ENCODE results near the gene PSMD11. TPM values are rescaled to one million over a fixed set of nuclear protein-coding genes. Genes with fewer than 3 reads are reported as not detected.
A peak's percentile ranks its signal among the peaks of the same experiment; 100 is the strongest.

The PSMD11 gene
- total RNA-seq, 2 experiments from 2014 or later: 105 to 110 TPM

DNA sequence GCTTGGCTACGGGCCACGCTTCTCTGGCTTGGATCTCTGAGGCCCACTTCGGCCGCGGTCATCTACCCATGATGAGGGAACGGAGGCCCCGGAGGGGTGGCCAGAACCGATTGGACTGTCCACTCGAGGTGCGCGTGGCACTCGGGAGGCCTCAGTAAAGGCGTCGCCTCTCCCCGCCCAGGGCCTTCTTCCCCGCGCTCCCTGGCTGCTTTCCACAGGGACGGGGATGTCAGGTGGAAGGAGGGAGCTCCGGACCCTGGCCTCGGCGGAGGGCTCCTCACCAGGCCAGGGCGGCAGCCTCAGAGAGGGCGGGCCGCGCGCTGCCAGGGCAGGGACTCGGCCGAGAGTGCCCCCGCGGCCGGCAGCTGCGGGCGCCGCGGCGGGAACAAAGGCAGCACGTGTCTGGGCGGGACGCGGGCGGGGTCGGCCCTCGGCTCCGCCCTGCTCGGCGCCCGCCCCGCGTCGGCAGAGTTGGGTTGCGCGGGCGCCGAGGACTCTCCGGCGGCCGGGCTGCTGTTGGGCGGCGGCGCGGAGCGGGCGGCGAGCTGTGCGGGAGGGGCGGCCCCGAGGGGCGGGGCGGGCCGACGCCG is 41.9 kb downstream of the PSMD11 start:
- Mint-ChIP-seq H3K4me3 (peak overlapping the region; percentile 63), H3K4me1 (peaks cover 42% of the 10 kb centered on the region), H3K36me3 (ENCODE audit: low read depth) (peaks cover 47% of the 10 kb centered on the region), H3K9me3 (no peaks in the 10 kb centered on the region), H3K27ac (no peak overlapping the region), H3K27me3 (no peaks in the 10 kb centered on the region)
- peak; percentile 67 for DNase-seq
- ChIA-PET CTCF (interaction anchor here (0.7 to 4.1 kb wide), 4 partner anchors 23 to 103 kb away, joined by 3 to 25 read pairs (median 4); no protein-coding TSS in a partner anchor), POLR2A (interaction anchor here (0.5 to 3.0 kb wide), 7 partner anchors 11 to 462 kb away, joined by 3 to 36 read pairs (median 3); partner anchors contain the start of gene PSMD11)

DNA sequence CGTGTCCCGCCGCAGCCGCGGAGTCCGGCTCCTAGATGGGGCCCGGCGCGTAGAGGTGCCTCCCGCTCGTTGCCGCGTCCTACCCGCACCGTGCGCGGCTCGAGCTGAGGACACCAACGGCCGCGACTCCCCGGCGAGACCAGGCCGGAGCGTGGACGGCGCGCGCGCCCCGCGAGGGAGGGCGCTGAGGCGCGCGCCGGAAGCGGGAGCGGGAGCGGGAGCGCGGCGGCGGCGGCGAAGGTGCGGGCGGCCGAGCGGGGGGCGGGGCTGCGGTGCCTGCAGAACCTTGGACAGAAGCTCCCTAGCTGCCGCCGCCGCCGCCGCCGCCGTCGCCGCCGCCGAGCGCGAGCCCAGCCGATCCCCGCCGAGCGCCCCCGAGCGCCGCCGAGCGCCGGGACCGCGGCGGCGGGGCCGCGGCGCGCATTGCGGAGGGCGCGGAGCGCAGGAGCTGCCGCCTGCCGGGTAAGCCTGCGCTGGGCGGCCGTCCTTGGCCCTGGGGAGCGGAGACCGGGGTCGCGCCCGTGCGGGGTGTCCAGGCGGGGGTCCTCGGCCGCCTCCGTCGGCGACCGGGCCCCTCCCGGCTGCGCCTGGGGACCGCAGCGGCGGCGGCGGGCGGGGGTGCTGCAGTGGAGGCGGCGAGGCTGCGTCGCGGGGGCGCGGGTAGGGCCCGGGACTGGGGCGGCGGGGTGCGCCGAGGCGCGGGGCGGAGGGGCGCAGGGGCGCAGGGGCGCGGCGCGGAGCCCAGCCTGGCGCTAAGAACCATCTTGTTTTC is 42.6 kb downstream of the PSMD11 start, which contains the start of gene CDK5R1:
Gene CDK5R1, plus strand, starts transcription at position 293 of the 772 bp plus-strand sequence. CDS start 628 bp downstream, outside the sequence.
- POLR2A ChIA-PET: interaction anchor here (0.5 to 4.0 kb wide), 10 partner anchors 11 to 479 kb away, joined by 3 to 36 read pairs (median 3); partner anchors contain the start of gene PSMD11
- H3K36me3 Mint-ChIP-seq (ENCODE audit: low read depth): peaks cover 40% of the 10 kb centered on the region
- H3K27ac Mint-ChIP-seq: peak within 1 kb of the TSS; percentile 52
- H3K4me1 Mint-ChIP-seq: peaks cover 47% of the 10 kb centered on the region
- peak; percentile 74 for DNase-seq
- peak within 1 kb of the TSS; percentile 84 for H3K4me3 Mint-ChIP-seq
- CTCF ChIA-PET: interaction anchor here (0.7 to 4.1 kb wide), 7 partner anchors 24 to 294 kb away, joined by 3 to 25 read pairs (median 3); no protein-coding TSS in a partner anchor
- no peaks in the 10 kb centered on the region for H3K27me3 Mint-ChIP-seq
- no peaks in the 10 kb centered on the region for H3K9me3 Mint-ChIP-seq

DNA sequence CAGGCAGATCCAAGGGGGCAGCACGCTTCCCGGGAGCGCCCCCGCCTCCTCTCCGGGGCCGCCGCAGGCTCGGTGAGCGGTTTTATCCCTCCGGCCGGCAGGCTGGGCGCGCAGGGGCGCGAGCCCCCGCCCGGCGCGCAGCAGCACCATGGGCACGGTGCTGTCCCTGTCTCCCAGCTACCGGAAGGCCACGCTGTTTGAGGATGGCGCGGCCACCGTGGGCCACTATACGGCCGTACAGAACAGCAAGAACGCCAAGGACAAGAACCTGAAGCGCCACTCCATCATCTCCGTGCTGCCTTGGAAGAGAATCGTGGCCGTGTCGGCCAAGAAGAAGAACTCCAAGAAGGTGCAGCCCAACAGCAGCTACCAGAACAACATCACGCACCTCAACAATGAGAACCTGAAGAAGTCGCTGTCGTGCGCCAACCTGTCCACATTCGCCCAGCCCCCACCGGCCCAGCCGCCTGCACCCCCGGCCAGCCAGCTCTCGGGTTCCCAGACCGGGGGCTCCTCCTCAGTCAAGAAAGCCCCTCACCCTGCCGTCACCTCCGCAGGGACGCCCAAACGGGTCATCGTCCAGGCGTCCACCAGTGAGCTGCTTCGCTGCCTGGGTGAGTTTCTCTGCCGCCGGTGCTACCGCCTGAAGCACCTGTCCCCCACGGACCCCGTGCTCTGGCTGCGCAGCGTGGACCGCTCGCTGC is 43.3 kb downstream of the PSMD11 start:
- H3K27me3 Mint-ChIP-seq: no peaks in the 10 kb centered on the region
- DNase-seq: peak; percentile 42
- peaks cover 38% of the 10 kb centered on the region for H3K36me3 Mint-ChIP-seq (ENCODE audit: low read depth)
- peak overlapping the region; percentile 52 for H3K27ac Mint-ChIP-seq
- ChIA-PET POLR2A (interaction anchor here (0.9 to 4.0 kb wide), 7 partner anchors 16 to 479 kb away, joined by 3 to 36 read pairs (median 6); partner anchors contain the start of gene PSMD11), CTCF (interaction anchor here (0.8 to 4.1 kb wide), 6 partner anchors 24 to 293 kb away, joined by 3 to 25 read pairs (median 4); no protein-coding TSS in a partner anchor)
- no peaks in the 10 kb centered on the region for H3K9me3 Mint-ChIP-seq
- H3K4me3 Mint-ChIP-seq: peak overlapping the region; percentile 84
- peaks cover 54% of the 10 kb centered on the region for H3K4me1 Mint-ChIP-seq

DNA sequence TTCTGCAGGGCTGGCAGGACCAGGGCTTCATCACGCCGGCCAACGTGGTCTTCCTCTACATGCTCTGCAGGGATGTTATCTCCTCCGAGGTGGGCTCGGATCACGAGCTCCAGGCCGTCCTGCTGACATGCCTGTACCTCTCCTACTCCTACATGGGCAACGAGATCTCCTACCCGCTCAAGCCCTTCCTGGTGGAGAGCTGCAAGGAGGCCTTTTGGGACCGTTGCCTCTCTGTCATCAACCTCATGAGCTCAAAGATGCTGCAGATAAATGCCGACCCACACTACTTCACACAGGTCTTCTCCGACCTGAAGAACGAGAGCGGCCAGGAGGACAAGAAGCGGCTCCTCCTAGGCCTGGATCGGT is 43.9 kb downstream of the PSMD11 start:
- no peak for DNase-seq
- Mint-ChIP-seq H3K27ac (peak overlapping the region; percentile 4), H3K36me3 (ENCODE audit: low read depth) (peaks cover 38% of the 10 kb centered on the region)

DNA sequence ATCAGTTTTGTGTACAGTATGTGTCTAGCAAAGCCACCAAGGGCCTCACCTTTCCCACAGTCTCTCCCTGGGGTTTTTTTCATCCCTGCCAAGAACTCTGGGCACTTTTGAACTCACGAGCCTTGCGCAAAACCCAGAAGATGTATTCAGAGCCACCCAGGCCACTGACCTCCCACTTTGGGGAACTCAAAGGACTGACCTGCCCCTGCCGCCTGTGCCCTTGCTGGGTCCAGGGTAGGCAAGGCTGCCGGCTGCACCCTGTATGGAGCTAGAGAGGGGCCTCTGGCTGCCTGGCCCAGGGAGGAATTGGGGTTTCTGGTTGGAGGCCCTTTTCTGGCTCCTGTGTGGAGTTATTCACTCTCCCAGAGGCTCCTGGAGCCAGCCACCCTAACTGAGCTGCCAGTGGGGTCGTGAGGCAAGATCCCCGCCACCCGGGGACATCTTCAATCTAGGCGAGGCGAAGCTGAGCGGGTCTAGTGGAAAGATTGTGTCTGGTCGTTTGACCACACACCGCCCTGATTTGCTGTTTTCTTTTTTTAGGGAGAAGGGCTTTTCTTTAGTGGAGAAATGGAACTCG is 44.4 kb downstream of the PSMD11 start:
- Mint-ChIP-seq H3K9me3 (no peaks in the 10 kb centered on the region), H3K36me3 (ENCODE audit: low read depth) (peaks cover 35% of the 10 kb centered on the region), H3K4me1 (peaks cover 58% of the 10 kb centered on the region), H3K27ac (no peak overlapping the region), H3K27me3 (no peaks in the 10 kb centered on the region), H3K4me3 (peak overlapping the region; percentile 84)
- DNase-seq: no peak
- CTCF ChIA-PET: interaction anchor here (0.8 to 2.4 kb wide), 3 partner anchors 120 to 292 kb away, joined by 3 to 7 read pairs (median 3); no protein-coding TSS in a partner anchor
- POLR2A ChIA-PET: interaction anchor here (0.6 to 4.0 kb wide), 5 partner anchors 12 to 140 kb away, joined by 3 to 13 read pairs (median 3); no protein-coding TSS in a partner anchor

More for the DNA sequence above, 43.9 kb downstream of the PSMD11 start:
- Mint-ChIP-seq H3K4me3 (peak overlapping the region; percentile 84), H3K4me1 (peaks cover 60% of the 10 kb centered on the region), H3K27me3 (no peaks in the 10 kb centered on the region), H3K9me3 (no peaks in the 10 kb centered on the region)
- ChIA-PET POLR2A (interaction anchor here (1.0 to 4.0 kb wide), 4 partner anchors 12 to 140 kb away, joined by 3 to 36 read pairs (median 10); no protein-coding TSS in a partner anchor), CTCF (interaction anchor here (1.5 to 2.4 kb wide), 2 partner anchors 171 to 293 kb away, joined by 3 to 7 read pairs; no protein-coding TSS in a partner anchor)

- POLR2A ChIA-PET: interaction anchor here (0.6 to 4.0 kb wide), 5 partner anchors 11 to 1823 kb away, joined by 3 to 13 read pairs (median 3); no protein-coding TSS in a partner anchor
Observed at GRCh38 chr17:32489320-32490100, 45.2 kb downstream of the PSMD11 start.

GRCh38 chr17:32490101-32490482 is 45.8 kb downstream of the PSMD11 start:
- Mint-ChIP-seq H3K27ac (peak overlapping the region; percentile 16), H3K27me3 (no peaks in the 10 kb centered on the region), H3K36me3 (ENCODE audit: low read depth) (peaks cover 35% of the 10 kb centered on the region), H3K4me1 (peaks cover 58% of the 10 kb centered on the region), H3K9me3 (no peaks in the 10 kb centered on the region), H3K4me3 (peak overlapping the region; percentile 84)
- POLR2A ChIA-PET: interaction anchor here (0.6 to 4.0 kb wide), 2 partner anchors 14 to 1822 kb away, joined by 3 to 13 read pairs; no protein-coding TSS in a partner anchor
- no peak for DNase-seq
- CTCF ChIA-PET: interaction anchor here (1.2 to 1.6 kb wide), 2 partner anchors 19 to 28 kb away, joined by 3 to 7 read pairs; no protein-coding TSS in a partner anchor

More at GRCh38 chr17:32489320-32490100, 45.2 kb downstream of the PSMD11 start:
- Mint-ChIP-seq H3K4me3 (peak overlapping the region; percentile 84), H3K9me3 (no peaks in the 10 kb centered on the region), H3K36me3 (ENCODE audit: low read depth) (peaks cover 35% of the 10 kb centered on the region), H3K4me1 (peaks cover 58% of the 10 kb centered on the region), H3K27me3 (no peaks in the 10 kb centered on the region), H3K27ac (peak overlapping the region; percentile 56)
- CTCF ChIA-PET: interaction anchor here (0.8 to 2.4 kb wide), 2 partner anchors 119 to 170 kb away, joined by 3 to 7 read pairs; no protein-coding TSS in a partner anchor
- no peak for DNase-seq

GRCh38 chr17:32491371-32492263 is 47.3 kb downstream of the PSMD11 start:
- H3K27me3 Mint-ChIP-seq: no peaks in the 10 kb centered on the region
- CTCF ChIA-PET: interaction anchor here (0.5 to 1.6 kb wide), 5 partner anchors 11 to 94 kb away, joined by 3 to 7 read pairs (median 3); no protein-coding TSS in a partner anchor
- H3K4me1 Mint-ChIP-seq: peaks cover 54% of the 10 kb centered on the region
- POLR2A ChIA-PET: interaction anchor here (0.9 to 2.1 kb wide), 6 partner anchors 12 to 70 kb away, joined by 3 to 7 read pairs (median 4); no protein-coding TSS in a partner anchor
- DNase-seq: no peak
- H3K4me3 Mint-ChIP-seq: no peak overlapping the region
- H3K9me3 Mint-ChIP-seq: no peaks in the 10 kb centered on the region
- H3K36me3 Mint-ChIP-seq (ENCODE audit: low read depth): peaks cover 35% of the 10 kb centered on the region
- H3K27ac Mint-ChIP-seq: peak overlapping the region; percentile 21

- Mint-ChIP-seq H3K9me3 (no peaks in the 10 kb centered on the region), H3K4me3 (no peak overlapping the region), H3K27me3 (no peaks in the 10 kb centered on the region), H3K4me1 (peaks cover 54% of the 10 kb centered on the region), H3K27ac (peak overlapping the region; percentile 21), H3K36me3 (ENCODE audit: low read depth) (peaks cover 35% of the 10 kb centered on the region)
- POLR2A ChIA-PET: interaction anchor here (0.9 to 2.1 kb wide), 3 partner anchors 25 to 32 kb away, joined by 3 to 7 read pairs (median 6); no protein-coding TSS in a partner anchor
- CTCF ChIA-PET: no interaction called here
- no peak for DNase-seq
Observed at GRCh38 chr17:32492264-32492589, 47.9 kb downstream of the PSMD11 start.

GRCh38 chr17:32492648-32493289 is 48.5 kb downstream of the PSMD11 start:
- POLR2A ChIA-PET: interaction anchor here (2.1 kb wide), 1 partner anchor 31 kb away, joined by 7 read pairs; no protein-coding TSS in a partner anchor
- Mint-ChIP-seq H3K4me1 (peaks cover 51% of the 10 kb centered on the region), H3K36me3 (ENCODE audit: low read depth) (peaks cover 32% of the 10 kb centered on the region), H3K27ac (no peak overlapping the region), H3K27me3 (no peaks in the 10 kb centered on the region), H3K4me3 (no peak overlapping the region), H3K9me3 (no peaks in the 10 kb centered on the region)
- no peak for DNase-seq
- CTCF ChIA-PET: interaction anchor here (1.0 kb wide), 1 partner anchor 31 kb away, joined by 3 read pairs; no protein-coding TSS in a partner anchor

Measured in activated CD4-positive, alpha-beta memory T cell treated with anti-CD3 and anti-CD28 coated beads, Interleukin-2, amount 10 ng/mL, durations not matched to agents 7 days and 5 days (primary cell).